GM12872 (cell line): ENCODE results near the gene LDHAL6B.

ENCODE experiments used
- CTCF ChIP-seq: IDR thresholded peaks from 3 replicates; pipeline ENCODE4 v1.5.1; 2011; ENCODE audit warnings: low read depth, mild to moderate bottlenecking, low read length, moderate library complexity; ENCODE audit not compliant: insufficient read depth

Gene LDHAL6B

GRCh38 chr15:59206623-59207183 lies at the start of gene LDHAL6B:
LDHAL6B (plus strand) TSS chr15:59206843; CDS start chr15:59206941, 98 bp downstream.
- no peak for TF ChIP-seq CTCF

GRCh38 chr15:59157396-59157795 lies 49.2 kb upstream of the LDHAL6B start:
- no peak for TF ChIP-seq CTCF

GRCh38 chr15:59157840-59158700 lies 48.6 kb upstream of the LDHAL6B start:
- TF ChIP-seq CTCF, result no peak

DNA sequence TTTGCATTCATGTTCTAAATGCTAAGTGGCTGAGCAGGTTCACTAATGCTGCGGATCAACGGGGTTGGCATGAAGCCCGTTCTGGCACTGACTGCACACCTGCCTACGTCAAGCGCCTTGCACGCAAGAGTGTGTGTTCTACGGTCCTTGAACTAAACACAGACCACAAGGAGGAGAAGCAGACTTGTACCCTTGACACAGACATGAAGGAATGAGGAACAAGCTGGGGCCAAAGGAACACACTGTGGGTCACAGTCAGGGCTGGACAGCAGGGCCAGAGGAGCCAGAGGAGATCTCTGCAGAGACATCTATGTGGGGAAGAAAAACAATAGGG lies 48.0 kb upstream of the LDHAL6B start:
- TF ChIP-seq CTCF, result no peak

DNA sequence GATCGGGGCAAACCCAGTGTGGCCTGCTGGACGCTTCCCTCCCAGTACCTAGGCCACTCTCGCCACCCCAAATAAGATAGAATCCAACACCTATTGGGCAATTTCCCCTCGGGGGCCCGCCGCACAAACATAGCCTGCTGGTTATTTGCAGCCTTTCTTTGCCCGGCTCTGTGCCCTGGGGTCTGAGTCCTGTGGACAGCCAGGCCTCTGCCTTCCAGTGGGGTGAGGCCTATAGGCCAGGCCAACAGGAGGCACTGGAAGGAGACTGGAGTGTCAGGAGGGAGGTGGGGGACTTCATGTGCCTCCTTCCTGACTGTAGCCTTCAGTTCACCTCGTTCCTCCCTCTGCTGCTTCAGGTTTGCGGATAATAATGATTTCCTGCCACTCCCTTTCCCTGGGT lies 47.4 kb upstream of the LDHAL6B start:
- TF ChIP-seq CTCF, result no peak

- peak; percentile 55 for TF ChIP-seq CTCF
Observed at GRCh38 chr15:59160880-59161593, 45.6 kb upstream of the LDHAL6B start.

DNA sequence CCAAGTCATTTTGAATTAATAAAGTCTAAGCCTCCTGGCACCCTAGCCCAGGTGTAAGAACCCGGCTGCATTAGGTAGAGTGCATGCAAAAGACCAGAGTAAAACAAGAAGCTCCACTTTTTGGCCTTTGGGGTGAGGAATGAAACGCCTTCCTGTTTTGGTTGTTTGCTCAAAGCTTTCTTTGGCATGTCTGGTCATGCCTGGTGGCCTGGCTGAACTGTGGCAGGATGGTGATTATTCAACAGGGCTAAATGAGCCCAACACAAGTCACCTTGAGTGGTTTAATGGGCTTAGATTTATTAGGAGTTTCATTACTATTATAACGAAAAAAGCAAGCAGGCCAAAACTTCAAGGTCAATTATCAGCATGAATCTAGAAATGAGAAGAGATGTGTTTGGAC lies 40.9 kb upstream of the LDHAL6B start:
- TF ChIP-seq CTCF, result no peak
